Muscle of arm (tissue), 12 donors: Measurements from ENCODE around the gene ZPBP2. TPM values are rescaled to one million over a fixed set of nuclear protein-coding genes. Genes with fewer than 3 reads are reported as not detected.
A peak's percentile ranks its signal among the peaks of the same experiment; 100 is the strongest.

Experiments
- DNase-seq: peaks from one replicate; pipeline ENCODE4 v3.0.0-alpha.2; 2013
- polyA plus RNA-seq, 12 donors: library from polyadenylated mRNA; unstranded; fragments of 120-200 nt; gene quantifications; one replicate each; pipeline ENCODE4 v1.2.1, GENCODE V29; 2013; ENCODE audit not compliant: insufficient read length in 12 of 12

ZPBP2 gene
- polyA plus RNA-seq, 12 donors = not detected

DNA sequence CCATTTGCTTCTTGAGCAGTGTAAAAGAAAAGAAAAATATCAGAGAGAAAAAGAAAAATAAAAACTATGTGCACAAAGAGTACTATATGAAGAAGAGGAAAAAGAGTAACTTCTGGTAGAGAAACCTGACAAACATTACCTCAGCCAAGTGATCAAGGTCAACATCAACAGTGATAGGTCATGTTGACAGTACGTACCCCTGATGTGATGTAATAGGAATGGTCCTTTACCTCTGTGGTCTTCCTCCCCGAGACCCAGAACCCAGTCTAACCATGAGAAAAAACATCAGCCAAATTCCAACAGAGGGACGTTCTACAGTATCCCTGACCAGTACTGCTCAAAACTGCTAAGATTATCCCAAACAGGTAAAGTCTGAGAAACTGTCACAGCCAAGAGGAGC is 46.0 kb downstream of the ZPBP2 start:
- DNase-seq = no peak

DNA sequence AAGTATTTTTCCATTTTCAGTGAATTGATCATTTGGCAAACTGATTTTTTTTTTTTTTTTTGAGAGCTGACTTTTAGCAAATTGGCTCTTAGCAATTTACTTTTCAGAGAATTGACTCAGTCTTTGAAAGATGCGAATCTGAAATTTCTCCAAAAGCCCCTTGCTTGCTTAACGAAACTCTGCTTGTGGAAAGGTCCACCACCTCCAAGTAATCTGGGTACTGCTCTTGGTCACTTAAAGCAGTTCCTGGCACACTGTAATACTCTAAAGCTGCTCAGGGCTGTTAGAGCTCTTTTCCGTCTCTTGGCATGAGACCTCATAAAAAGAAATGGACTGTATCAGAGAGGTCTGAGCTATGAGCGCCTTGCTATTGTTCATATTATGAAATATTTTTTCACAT is 47.6 kb downstream of the ZPBP2 start:
- DNase-seq = no peak

DNA sequence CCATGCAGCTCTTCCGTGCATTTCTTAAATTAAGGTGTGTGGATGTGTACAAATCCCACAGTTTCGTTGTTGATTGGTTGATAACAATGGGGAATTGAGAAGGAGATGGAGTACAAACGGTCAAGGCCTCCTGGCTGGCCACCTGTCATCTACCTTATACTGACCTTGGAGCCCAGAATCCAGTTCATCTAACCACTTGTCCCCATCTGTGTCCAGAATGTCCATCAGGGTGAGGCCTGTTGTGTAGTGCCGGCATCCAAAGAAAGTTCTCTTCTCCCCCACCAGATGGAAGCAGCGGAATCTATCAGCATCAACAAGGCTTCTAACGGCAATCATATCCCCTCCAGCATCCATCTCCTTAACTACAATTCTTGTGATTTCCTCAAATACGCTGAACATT is 48.9 kb downstream of the ZPBP2 start:
- DNase-seq = no peak

DNA sequence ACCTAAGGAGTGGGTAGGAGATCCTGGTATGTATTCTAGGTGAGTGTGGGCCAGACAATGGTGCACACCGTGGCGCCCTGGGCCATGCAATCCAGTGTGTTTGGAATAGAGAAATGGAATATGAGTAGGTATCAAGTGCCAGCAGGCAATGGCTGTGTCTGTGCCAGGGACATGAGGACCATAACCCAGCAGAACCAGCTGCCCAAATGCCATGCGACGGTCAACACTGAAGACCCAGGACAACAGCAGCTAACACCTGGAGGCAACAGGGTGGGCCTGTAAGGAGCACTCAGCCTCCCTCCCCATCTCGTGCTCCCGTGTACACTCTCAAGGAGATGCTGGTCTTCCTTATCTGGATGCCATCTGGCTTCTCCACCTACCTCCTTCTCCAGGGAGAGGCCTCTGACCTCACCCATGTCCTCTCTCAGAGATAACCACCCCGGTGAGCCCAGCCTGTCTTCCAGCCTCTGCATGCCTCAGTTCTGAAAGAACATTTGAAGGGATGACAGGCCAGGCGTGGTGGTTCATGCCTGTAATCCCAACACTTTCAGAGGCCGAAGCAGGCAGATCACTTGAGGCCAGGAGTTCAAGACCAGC is 51.2 kb downstream of the ZPBP2 start:
- no peak for DNase-seq

DNA sequence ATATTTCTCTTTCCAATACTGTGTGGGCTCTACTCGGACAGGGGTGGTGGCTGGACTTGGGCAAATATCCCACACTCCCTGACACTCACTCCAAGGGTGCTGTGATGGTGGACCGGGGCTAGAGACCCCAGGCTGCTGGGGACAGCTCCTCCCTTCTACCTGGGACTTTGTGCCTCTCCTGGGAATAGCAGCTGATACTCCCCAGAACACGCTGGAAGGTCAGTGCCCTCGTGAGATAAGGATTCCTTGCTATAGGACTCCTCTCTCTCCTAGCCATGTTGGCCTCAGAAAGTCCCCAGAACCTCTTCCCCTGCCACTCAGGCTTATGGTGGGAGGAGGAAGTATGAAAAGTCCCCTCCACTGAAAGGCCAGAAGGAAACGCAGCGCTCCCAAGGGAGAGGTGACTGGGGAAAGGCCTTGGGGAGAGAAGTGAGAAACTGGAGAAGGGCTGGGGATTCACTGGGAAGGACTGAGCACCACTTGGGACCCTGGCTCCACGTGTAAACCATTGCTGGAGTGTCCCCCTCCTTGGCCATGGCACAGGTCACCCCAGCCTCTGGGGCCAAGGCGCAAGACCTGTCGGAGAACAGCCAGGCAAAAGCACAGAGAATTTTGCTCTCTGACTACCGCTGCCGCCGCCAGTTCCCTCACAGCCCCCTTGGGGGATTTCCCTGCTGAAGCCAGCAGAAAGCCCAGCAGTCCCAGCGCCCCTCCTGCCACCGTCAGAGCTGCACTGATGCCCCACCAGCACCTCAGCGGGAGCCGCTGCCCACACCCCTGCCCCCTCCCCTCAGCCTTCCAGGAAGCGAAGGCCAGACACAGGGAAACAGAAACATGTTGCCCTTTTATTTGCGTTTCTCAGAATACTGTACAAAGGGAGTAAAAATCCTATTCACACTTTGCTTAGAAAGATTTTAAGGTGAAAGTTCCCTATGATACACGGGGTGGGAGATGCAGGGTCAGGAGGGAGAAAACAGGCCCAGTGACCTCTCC is 52.5 kb downstream of the ZPBP2 start:
- DNase-seq = no peak

DNA sequence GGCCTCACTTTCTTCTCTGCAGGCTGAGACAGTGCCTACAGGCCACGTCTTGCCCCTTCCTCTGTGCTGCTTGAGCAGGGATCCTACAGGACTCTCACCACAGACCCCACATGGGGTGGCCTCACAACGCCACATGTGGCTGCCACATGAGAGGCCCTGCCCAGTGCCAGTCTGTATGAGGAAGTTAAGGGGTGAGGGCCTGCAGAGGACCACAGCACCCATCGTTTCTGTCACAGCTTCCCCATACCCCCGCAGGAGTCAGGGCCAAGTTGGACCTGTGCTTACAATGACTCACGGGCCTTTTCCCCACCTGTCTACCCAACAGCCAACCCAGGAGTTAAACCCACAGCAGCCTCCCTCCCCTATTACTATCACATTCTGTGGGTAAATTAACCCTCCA is 53.3 kb downstream of the ZPBP2 start:
- no peak for DNase-seq

DNA sequence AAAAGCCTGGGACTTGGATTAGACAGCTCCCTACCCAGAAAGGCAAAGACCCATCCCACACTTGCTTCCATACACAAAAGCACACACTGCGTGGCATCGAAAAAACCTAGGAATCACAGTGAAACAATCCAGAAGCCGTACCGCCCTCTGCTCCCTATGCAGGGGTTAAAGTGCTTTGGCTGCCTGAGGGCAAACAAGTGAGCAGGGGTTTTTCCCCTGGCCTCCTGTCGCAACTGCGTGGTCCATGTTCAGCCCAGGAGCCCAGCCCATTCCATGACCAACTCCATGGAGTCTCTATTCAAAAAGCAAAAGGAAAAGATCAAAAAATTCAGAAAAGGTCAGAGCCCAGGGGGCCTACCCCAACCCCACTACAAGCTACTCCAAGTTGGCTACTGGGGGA is 54.0 kb downstream of the ZPBP2 start:
- no peak for DNase-seq

DNA sequence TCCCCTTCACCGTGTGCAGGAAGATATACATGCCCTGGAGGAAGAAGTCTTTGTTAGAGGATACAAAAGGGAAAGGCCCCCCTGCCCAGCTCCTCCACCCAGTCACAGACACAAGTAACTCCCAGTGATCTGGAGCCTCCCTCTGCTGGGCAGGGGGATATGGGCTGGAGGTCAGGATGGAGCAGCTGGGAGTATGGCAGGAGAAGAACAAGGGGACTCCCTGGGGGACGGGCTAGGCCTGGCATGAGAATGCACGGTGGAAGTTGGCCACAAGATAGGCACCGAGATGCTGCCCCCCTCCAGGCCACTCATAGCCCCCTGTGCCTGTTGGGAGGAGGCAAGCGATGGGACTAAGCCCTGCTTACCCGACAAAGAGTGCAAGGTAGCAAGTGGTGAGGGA is 55.2 kb downstream of the ZPBP2 start:
- no peak for DNase-seq

DNA sequence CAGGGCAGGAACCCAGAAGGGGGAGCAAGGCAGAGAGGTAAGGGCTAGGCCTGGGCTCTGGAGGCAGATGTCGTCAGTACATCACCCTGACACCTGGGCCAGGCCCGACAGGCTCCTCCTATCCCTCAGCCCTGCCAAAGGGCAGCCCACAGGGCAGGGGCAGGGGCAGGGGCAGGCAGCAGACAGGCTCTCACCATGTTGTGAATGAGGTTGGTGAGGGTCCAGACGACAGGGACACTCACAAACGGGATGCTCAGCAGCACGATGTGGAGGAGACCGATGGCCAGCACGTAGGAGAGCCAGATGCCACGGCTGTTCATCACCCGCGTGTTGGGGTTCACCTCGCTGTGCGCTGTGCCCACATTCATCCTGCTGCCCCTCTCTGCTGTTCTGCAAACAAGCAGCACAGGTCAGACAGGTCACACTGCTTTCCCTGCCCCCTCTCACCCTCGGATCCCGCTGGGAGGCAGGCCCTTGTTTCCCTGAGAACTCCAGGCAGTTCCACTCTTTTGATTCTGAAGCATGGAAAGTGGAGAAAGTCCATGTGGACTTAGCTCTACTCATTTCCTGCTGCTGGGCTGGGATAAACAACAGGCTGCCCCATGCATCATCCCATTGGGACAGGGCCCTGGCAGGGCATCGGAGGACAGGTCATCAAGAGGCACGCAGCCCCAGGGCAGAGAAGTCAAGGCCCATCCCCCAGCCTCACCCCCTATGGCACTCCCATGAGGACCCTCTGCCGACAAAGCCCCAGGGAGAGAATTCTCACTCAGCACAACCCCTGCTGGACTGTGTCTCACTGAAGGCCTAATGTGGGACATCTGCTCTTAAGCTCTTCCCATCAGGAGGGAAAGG is 56.1 kb downstream of the ZPBP2 start:
- DNase-seq = no peak

DNA sequence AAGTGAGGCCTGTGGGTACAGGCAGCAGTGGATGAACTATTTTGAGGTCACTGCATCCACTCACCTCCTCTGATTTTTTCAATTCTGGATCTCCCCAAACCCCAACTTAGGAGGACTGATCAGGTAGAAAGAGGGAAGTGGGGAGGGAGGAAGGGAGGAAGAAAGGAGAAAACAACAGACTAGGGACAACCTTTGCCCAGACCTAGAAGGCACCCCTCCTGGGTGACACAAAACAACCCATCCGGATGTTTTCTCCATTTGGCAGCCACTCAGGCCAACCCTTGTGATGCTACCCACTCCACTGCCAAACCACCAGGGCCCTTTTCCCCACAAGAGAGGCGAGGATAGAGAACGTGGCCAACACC is 56.7 kb downstream of the ZPBP2 start:
- no peak for DNase-seq

DNA sequence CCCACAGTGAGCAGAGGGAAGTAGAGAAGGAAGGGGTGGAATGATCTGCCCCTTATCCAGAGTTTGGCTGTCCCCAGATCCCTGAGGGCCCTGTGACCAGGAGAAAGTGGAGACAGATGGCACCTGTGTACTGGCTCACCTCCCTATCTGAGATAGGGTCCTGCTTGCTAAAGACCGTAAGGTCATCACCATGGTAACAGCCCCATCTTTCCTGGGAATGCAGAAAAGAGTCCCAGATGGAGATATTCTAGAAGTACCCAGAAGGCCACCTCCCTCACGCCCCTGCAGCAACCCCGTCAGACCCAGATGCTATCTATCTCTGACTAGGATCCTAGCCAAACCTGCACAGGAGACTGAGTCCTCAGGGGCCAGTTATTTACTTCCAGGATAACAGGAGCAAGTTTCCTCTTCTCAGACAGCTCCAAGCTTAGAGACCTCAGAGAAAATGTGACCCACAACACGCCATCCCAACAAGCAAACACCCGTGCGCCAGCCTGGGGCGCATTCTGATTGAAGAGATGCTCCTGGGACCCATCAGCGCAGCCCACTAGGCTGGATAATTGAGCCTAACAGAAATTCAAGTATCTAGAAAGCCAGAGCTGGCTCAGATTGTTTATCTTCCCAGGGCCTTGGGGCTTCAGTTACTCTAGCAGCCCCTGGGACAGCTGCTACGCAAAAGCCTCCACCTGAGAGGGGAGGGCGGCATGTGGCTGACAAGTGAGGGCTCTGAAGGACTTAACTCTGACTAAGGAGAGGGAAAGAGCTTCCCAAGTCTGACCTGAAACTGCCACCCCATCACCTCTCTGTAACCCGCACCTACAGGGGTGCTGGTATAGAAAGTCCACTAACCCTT is 57.5 kb downstream of the ZPBP2 start:
- no peak for DNase-seq

DNA sequence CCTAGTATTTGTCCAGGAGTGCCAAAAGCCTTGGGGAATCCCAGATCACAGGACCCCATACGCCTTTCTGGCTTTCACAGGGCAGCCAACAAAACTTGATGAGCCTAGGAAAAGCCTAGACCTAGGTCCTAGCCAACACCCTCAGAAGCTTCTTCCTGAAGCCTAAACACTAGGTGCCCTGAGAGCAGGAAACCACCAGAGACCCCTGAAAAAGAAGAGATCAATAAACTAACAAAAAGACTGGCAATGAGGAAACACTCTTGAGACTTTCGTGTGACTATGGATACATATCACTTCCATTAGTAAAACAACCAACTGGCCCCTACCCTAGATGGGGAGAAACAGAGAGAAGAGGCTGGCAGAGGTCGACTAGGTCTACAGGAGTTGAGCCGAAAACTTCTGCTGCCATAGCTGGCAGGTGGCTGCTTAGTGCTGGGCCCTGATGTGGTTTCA is 58.2 kb downstream of the ZPBP2 start:
- no peak for DNase-seq

DNA sequence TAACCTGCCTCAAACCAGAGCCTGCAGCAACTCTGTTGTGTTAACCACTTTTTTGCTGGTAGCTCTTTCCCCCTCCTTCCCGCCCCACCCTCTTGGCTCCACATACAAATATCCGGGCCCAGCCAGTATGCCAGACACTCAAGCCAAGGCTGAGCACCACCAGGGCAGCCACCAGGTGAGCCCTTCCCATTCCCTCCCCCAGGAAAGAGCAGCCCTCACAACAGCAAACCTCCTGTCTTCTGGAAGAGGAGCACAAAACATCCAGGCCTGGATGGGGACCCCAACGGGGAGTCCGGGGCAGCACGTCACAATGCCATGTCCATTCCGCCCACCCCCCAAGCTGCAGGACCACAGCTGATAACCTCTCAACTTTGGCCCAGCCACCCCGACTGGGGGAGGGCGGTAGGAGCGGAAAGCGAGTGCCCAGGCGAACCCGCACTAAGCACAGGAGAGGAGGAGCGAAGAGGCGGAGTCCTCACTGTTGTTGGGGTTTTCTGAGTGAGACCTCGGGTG is 58.6 kb downstream of the ZPBP2 start:
- DNase-seq = peak; percentile 45

Other genes with a start within 250 kb of the ZPBP2 start
- gene PPP1R1B, start 241.2 kb upstream of the ZPBP2 start, polyA plus RNA-seq = 10 to 100 TPM in 1 of 12 donors, 1 to 10 TPM in 3, under 1 TPM in 7, not detected in 1; 0.32 to 15.9 (median 0.93) TPM
- 10 to 100 TPM in 11 of 12 donors, not detected in 1; 27.6 to 38.4 (median 33.3) TPM for gene STARD3, start 231.1 kb upstream of the ZPBP2 start, polyA plus RNA-seq
- gene TCAP, start 202.9 kb upstream of the ZPBP2 start, polyA plus RNA-seq = 100 to 1,000 TPM in 10 of 12 donors, 10 to 100 TPM in 1, not detected in 1; 67.9 to 455 (median 247) TPM
- gene PNMT, start 199.7 kb upstream of the ZPBP2 start, polyA plus RNA-seq = 1 to 10 TPM in 10 of 12 donors, not detected in 2; 1.2 to 7.5 (median 3.6) TPM
- 10 to 100 TPM in 11 of 12 donors, not detected in 1; 13.7 to 25.3 (median 18.6) TPM for gene PGAP3, start 180.1 kb upstream of the ZPBP2 start, polyA plus RNA-seq
- 100 to 1,000 TPM in 11 of 12 donors, not detected in 1; 104 to 148 (median 128) TPM for gene ERBB2, start 168.1 kb upstream of the ZPBP2 start, polyA plus RNA-seq
- gene MIEN1, start 137.7 kb upstream of the ZPBP2 start, polyA plus RNA-seq = 10 to 100 TPM in 11 of 12 donors, not detected in 1; 14.8 to 23.6 (median 18.9) TPM
- gene GRB7, start 130.3 kb upstream of the ZPBP2 start, polyA plus RNA-seq = 1 to 10 TPM in 3 of 12 donors, under 1 TPM in 7, not detected in 2; 0.13 to 5.3 (median 0.48) TPM
- 1 to 10 TPM in 1 of 12 donors, under 1 TPM in 9, not detected in 2; 0.06 to 1.5 (median 0.25) TPM for gene IKZF3, start 3.9 kb upstream of the ZPBP2 start, polyA plus RNA-seq
- gene GSDMB, start 50.4 kb downstream of the ZPBP2 start, polyA plus RNA-seq = 10 to 100 TPM in 5 of 12 donors, 1 to 10 TPM in 6, not detected in 1; 5.5 to 24.9 (median 9.6) TPM
- gene ORMDL3, start 59.4 kb downstream of the ZPBP2 start, polyA plus RNA-seq = 10 to 100 TPM in 11 of 12 donors, not detected in 1; 37.2 to 65.9 (median 42.6) TPM
- under 1 TPM in 1 of 12 donors, not detected in 11; 0.19 TPM for gene LRRC3C, start 59.5 kb downstream of the ZPBP2 start, polyA plus RNA-seq
- under 1 TPM in 10 of 12 donors, not detected in 2; 0.08 to 0.19 (median 0.14) TPM for gene GSDMA, start 94.8 kb downstream of the ZPBP2 start, polyA plus RNA-seq
- gene PSMD3, start 112.6 kb downstream of the ZPBP2 start, polyA plus RNA-seq = 100 to 1,000 TPM in 1 of 12 donors, 10 to 100 TPM in 10, not detected in 1; 59.7 to 102 (median 83.6) TPM
- gene CSF3, start 147.2 kb downstream of the ZPBP2 start, polyA plus RNA-seq = under 1 TPM in 6 of 12 donors, not detected in 6; 0.15 to 0.28 (median 0.23) TPM
- gene MED24, start 186.2 kb downstream of the ZPBP2 start, polyA plus RNA-seq = 100 to 1,000 TPM in 1 of 12 donors, 10 to 100 TPM in 10, not detected in 1; 52.6 to 127 (median 70.7) TPM
- 10 to 100 TPM in 11 of 12 donors, not detected in 1; 50.5 to 83.8 (median 63.6) TPM for gene THRA, start 194.8 kb downstream of the ZPBP2 start, polyA plus RNA-seq
- gene NR1D1, start 232.4 kb downstream of the ZPBP2 start, polyA plus RNA-seq = 10 to 100 TPM in 1 of 12 donors, 1 to 10 TPM in 9, not detected in 2; 1.7 to 12.3 (median 3.4) TPM